ENCODE measurements around the gene CD69. TPM values are rescaled to one million over a fixed set of nuclear protein-coding genes. Genes with fewer than 3 reads are reported as not detected.
A peak's percentile ranks its signal among the peaks of the same experiment; 100 is the strongest.

Gene CD69
- total and polyA plus RNA-seq, 4 donors, result 1.3 to 2.7 (median 1.7) TPM

GRCh38 chr12:9745199-9745598 is 15.5 kb downstream of the CD69 start:
- Histone ChIP-seq H3K27me3 (ENCODE audit: control insufficient read depth in 4 of 4, insufficient read depth in 4 of 4, low read length in 3 of 4) (no peaks in the 10 kb centered on the region), H3K36me3 (ENCODE audit: control insufficient read depth in 4 of 4, insufficient read depth in 3 of 4, low read depth in 1 of 4, low read length in 3 of 4) (no peaks in the 10 kb centered on the region), H3K27ac (ENCODE audit: low read depth in 1 of 2, low read length in 2 of 2) (no peak overlapping the region), H3K4me1 (ENCODE audit: control insufficient read depth in 4 of 4, insufficient read depth in 4 of 4, low read length in 3 of 4) (no peaks in the 10 kb centered on the region), H3K9ac (ENCODE audit: low read depth in 1 of 2, low read length in 2 of 2) (no peak overlapping the region), H3K9me3 (ENCODE audit: control insufficient read depth in 4 of 4, low read length in 3 of 4) (no peaks in the 10 kb centered on the region), H3K4me3 (ENCODE audit: low read depth in 1 of 3, low read length in 3 of 3) (no peak overlapping the region)
- no peak for DNase-seq (ENCODE audit: low spot score)
- 90% methylated on average over 3 of the region's 3 CpGs for WGBS
- TF ChIP-seq RAD21 (IDR thresholded peaks at IDR 0.05), result no peak
- no peak for TF ChIP-seq RXRA (IDR thresholded peaks at IDR 0.05)
- no peak for TF ChIP-seq HNF4G (IDR thresholded peaks at IDR 0.05)
- TF ChIP-seq, protein P1, sequence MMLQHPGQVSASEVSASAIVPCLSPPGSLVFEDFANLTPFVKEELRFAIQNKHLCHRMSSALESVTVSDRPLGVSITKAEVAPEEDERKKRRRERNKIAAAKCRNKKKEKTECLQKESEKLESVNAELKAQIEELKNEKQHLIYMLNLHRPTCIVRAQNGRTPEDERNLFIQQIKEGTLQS (IDR thresholded peaks at IDR 0.05), result no peak
- no peak for TF ChIP-seq SP1 (IDR thresholded peaks at IDR 0.05)
- no peak for TF ChIP-seq EGR1 (IDR thresholded peaks at IDR 0.05; ENCODE audit: low read depth in 2 of 2)
- TF ChIP-seq, protein P2, sequence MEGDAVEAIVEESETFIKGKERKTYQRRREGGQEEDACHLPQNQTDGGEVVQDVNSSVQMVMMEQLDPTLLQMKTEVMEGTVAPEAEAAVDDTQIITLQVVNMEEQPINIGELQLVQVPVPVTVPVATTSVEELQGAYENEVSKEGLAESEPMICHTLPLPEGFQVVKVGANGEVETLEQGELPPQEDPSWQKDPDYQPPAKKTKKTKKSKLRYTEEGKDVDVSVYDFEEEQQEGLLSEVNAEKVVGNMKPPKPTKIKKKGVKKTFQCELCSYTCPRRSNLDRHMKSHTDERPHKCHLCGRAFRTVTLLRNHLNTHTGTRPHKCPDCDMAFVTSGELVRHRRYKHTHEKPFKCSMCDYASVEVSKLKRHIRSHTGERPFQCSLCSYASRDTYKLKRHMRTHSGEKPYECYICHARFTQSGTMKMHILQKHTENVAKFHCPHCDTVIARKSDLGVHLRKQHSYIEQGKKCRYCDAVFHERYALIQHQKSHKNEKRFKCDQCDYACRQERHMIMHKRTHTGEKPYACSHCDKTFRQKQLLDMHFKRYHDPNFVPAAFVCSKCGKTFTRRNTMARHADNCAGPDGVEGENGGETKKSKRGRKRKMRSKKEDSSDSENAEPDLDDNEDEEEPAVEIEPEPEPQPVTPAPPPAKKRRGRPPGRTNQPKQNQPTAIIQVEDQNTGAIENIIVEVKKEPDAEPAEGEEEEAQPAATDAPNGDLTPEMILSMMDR (IDR thresholded peaks at IDR 0.05; ENCODE audit: low read depth, low read length, missing input control), result no peak
- TF ChIP-seq GABPA (IDR thresholded peaks at IDR 0.05 in 1 of 2, conservative IDR thresholded peaks at IDR 0.05 in 1 of 2), result no peak
- TF ChIP-seq TAF1 (conservative IDR thresholded peaks at IDR 0.05), result no peak
- no peak for TF ChIP-seq YY1 (IDR thresholded peaks at IDR 0.05)

GRCh38 chr12:9742661-9743060 is 18.0 kb downstream of the CD69 start:
- 43% methylated on average over 5 of the region's 5 CpGs for WGBS
- Histone ChIP-seq H3K27ac (ENCODE audit: low read depth in 1 of 2, low read length in 2 of 2) (no peak overlapping the region), H3K36me3 (ENCODE audit: control insufficient read depth in 4 of 4, insufficient read depth in 3 of 4, low read depth in 1 of 4, low read length in 3 of 4) (no peaks in the 10 kb centered on the region), H3K4me3 (ENCODE audit: low read depth in 1 of 3, low read length in 3 of 3) (no peak overlapping the region), H3K27me3 (ENCODE audit: control insufficient read depth in 4 of 4, insufficient read depth in 4 of 4, low read length in 3 of 4) (no peaks in the 10 kb centered on the region), H3K9me3 (ENCODE audit: control insufficient read depth in 4 of 4, low read length in 3 of 4) (no peaks in the 10 kb centered on the region), H3K4me1 (ENCODE audit: control insufficient read depth in 4 of 4, insufficient read depth in 4 of 4, low read length in 3 of 4) (peaks cover 0 to 1% (median 0%) of the 10 kb centered on the region in 4 donors), H3K9ac (ENCODE audit: low read depth in 1 of 2, low read length in 2 of 2) (peak overlapping the region in 1 of 2 donors; percentile 34)
- DNase-seq (ENCODE audit: low spot score), result no peak
- no peak for TF ChIP-seq RXRA (IDR thresholded peaks at IDR 0.05)
- TF ChIP-seq, protein P3, sequence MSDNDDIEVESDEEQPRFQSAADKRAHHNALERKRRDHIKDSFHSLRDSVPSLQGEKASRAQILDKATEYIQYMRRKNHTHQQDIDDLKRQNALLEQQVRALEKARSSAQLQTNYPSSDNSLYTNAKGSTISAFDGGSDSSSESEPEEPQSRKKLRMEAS (IDR thresholded peaks at IDR 0.05), result no peak
- TF ChIP-seq TAF1 (conservative IDR thresholded peaks at IDR 0.05), result no peak

DNA sequence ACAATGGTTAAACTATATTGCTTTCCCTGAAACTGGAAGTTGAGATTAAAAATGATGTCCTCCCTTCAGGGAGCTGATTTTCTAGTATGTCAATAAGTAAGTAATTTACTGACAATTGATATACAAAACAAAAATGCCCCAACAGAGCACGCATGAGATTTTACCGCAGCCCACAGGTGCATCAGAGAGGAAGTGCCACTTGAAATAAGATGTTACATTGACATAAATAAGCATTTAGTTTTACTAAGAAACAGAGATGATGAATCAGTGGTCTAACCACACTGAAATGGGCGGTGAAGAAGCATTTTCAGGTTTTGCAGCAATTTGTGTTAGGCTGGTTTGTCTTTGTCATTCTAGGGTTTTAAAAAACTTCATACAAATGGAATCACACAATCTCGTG is 19.0 kb downstream of the CD69 start:
- Histone ChIP-seq H3K9me3 (ENCODE audit: control insufficient read depth in 4 of 4, low read length in 3 of 4) (no peaks in the 10 kb centered on the region), H3K4me1 (ENCODE audit: control insufficient read depth in 4 of 4, insufficient read depth in 4 of 4, low read length in 3 of 4) (peaks cover 0 to 1% (median 0%) of the 10 kb centered on the region in 4 donors), H3K27ac (ENCODE audit: low read depth in 1 of 2, low read length in 2 of 2) (peak overlapping the region in 1 of 2 donors; percentile 1), H3K27me3 (ENCODE audit: control insufficient read depth in 4 of 4, insufficient read depth in 4 of 4, low read length in 3 of 4) (no peaks in the 10 kb centered on the region), H3K36me3 (ENCODE audit: control insufficient read depth in 4 of 4, insufficient read depth in 3 of 4, low read depth in 1 of 4, low read length in 3 of 4) (no peaks in the 10 kb centered on the region), H3K4me3 (ENCODE audit: low read depth in 1 of 3, low read length in 3 of 3) (no peak overlapping the region), H3K9ac (ENCODE audit: low read depth in 1 of 2, low read length in 2 of 2) (peak overlapping the region in 1 of 2 donors; percentile 19)
- no peak for DNase-seq (ENCODE audit: low spot score)
- 81% methylated on average over 4 of the region's 4 CpGs for WGBS
- TF ChIP-seq, protein P2 (IDR thresholded peaks at IDR 0.05; ENCODE audit: low read depth, low read length, missing input control), result no peak
- TF ChIP-seq RXRA (IDR thresholded peaks at IDR 0.05), result no peak
- TF ChIP-seq HNF4A (conservative IDR thresholded peaks at IDR 0.05), result no peak
- no peak for TF ChIP-seq YY1 (IDR thresholded peaks at IDR 0.05)
- no peak for TF ChIP-seq NR2F2 (IDR thresholded peaks at IDR 0.05)
- no peak for TF ChIP-seq ZBTB33 (IDR thresholded peaks at IDR 0.05)
- TF ChIP-seq TAF1 (conservative IDR thresholded peaks at IDR 0.05), result no peak
- no peak for TF ChIP-seq FOXA1 (IDR thresholded peaks at IDR 0.05)
- no peak for TF ChIP-seq HNF4G (IDR thresholded peaks at IDR 0.05)
- TF ChIP-seq RAD21 (IDR thresholded peaks at IDR 0.05), result no peak
- TF ChIP-seq, protein P4, sequence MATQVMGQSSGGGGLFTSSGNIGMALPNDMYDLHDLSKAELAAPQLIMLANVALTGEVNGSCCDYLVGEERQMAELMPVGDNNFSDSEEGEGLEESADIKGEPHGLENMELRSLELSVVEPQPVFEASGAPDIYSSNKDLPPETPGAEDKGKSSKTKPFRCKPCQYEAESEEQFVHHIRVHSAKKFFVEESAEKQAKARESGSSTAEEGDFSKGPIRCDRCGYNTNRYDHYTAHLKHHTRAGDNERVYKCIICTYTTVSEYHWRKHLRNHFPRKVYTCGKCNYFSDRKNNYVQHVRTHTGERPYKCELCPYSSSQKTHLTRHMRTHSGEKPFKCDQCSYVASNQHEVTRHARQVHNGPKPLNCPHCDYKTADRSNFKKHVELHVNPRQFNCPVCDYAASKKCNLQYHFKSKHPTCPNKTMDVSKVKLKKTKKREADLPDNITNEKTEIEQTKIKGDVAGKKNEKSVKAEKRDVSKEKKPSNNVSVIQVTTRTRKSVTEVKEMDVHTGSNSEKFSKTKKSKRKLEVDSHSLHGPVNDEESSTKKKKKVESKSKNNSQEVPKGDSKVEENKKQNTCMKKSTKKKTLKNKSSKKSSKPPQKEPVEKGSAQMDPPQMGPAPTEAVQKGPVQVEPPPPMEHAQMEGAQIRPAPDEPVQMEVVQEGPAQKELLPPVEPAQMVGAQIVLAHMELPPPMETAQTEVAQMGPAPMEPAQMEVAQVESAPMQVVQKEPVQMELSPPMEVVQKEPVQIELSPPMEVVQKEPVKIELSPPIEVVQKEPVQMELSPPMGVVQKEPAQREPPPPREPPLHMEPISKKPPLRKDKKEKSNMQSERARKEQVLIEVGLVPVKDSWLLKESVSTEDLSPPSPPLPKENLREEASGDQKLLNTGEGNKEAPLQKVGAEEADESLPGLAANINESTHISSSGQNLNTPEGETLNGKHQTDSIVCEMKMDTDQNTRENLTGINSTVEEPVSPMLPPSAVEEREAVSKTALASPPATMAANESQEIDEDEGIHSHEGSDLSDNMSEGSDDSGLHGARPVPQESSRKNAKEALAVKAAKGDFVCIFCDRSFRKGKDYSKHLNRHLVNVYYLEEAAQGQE (IDR thresholded peaks at IDR 0.05), result no peak
- no peak for TF ChIP-seq SP1 (IDR thresholded peaks at IDR 0.05)
- no peak for TF ChIP-seq FOXA2 (IDR thresholded peaks at IDR 0.05)
- TF ChIP-seq, protein P1 (IDR thresholded peaks at IDR 0.05), result no peak
